AG09319 (cell line): ENCODE measurements around the gene PTPRD.

ENCODE experiments used
- DNase-seq: peaks from one replicate; pipeline ENCODE4 v3.0.0-alpha.2; 2010; ENCODE audit warnings: low read depth; ENCODE audit errors: extremely low read depth
- CTCF ChIP-seq: IDR thresholded peaks from 2 replicates; pipeline ENCODE4 v1.5.1; 2011; ENCODE audit warnings: low read depth, mild to moderate bottlenecking, inconsistent platforms, low read length, moderate library complexity

Gene PTPRD

GRCh38 chr9:9603345-9603744 lies 1009.5 kb downstream of the PTPRD start:
- no peak for TF ChIP-seq CTCF
- DNase-seq: no peak

GRCh38 chr9:9598723-9599122 lies 1014.1 kb downstream of the PTPRD start:
- TF ChIP-seq CTCF: no peak
- DNase-seq: no peak

- no peak for TF ChIP-seq CTCF
- no peak for DNase-seq
Observed at GRCh38 chr9:9592104-9592503, 1020.7 kb downstream of the PTPRD start.

DNA sequence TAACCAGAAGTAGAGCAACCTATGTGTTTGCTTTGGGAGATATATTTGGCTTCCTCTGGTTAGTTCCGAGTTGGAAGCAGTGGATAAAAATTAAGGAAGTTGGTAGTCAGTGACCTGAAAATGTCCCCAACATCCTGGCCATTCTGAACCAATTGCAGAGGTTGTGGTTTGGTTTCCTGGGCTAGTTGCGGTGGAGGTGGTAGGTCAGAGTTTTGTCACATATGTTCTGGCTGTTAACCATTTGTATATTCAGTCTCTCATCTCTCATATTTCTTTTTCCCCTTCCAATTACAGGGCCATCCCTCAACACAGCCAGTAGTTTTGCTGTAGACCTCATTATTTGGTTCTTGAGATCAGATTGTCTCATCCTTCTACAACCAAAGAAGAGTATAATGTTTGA lies 1026.9 kb downstream of the PTPRD start:
- TF ChIP-seq CTCF: no peak
- DNase-seq: no peak

DNA sequence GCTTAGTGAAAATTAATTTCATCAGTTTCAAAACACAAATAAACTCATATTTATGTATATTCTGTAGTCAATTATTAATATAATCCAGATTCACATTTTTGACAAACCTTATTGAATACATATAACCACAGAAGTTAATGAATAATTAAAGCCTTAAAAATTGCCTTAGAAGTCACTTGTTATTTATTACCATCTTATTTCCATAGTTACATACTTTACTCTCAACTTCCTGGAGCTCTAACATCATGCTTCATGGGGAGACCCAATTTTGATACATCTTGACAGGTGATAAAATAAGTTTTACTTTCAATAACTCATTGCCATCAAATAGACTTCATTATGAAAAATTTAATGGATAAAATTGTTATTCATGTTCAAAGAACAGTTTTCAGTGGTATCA lies 1038.7 kb downstream of the PTPRD start:
- DNase-seq: no peak

GRCh38 chr9:9565700-9566099 lies 1047.1 kb downstream of the PTPRD start:
- no peak for TF ChIP-seq CTCF
- DNase-seq: no peak

More for the DNA sequence above, 1038.7 kb downstream of the PTPRD start:
- no peak for TF ChIP-seq CTCF

GRCh38 chr9:9563817-9564216 lies 1049.0 kb downstream of the PTPRD start:
- DNase-seq: no peak
- TF ChIP-seq CTCF: no peak
